HEK293 (cell line): ENCODE results near the gene SVIL.

Experiments used
- CTCF ChIA-PET: fragments of 350-600 bp; formaldehyde crosslinking; extraction: SDS; loops from one replicate; lab custom pipeline; 2021; ENCODE audit warnings: antibody characterized with exemption; lab: Yijun Ruan, JAX
- POLR2A ChIA-PET: fragments of 300-600 bp; formaldehyde crosslinking; extraction: SDS; loops from one replicate; lab custom pipeline; 2020; ENCODE audit warnings: antibody characterized with exemption, inconsistent platforms; lab: Yijun Ruan, JAX
- H3K27ac ChIP-seq: fragments of 200-500 bp; sonication (Bioruptor generic); 2 replicates; pipeline ENCODE4 v1.5.1; 2014; ENCODE audit warnings: low read depth, low read length, control low read depth, inconsistent platforms; ENCODE audit errors: extremely low read depth
- H3K36me3 ChIP-seq, 2 experiments: fragments of 200-500 bp in 1 of 2; sonication (Bioruptor generic) in 1 of 2; 1 replicate in 1 of 2; 2 replicates in 1 of 2; pipeline ENCODE4 v1.5.1; 2014 to 2017; ENCODE audit warnings: inconsistent platforms in 2 of 2, low read length in 2 of 2; ENCODE audit not compliant: control insufficient read depth in 2 of 2, insufficient read depth in 1 of 2
- H3K4me1 ChIP-seq: fragments of 200-500 bp; sonication (Bioruptor generic); 2 replicates; pipeline ENCODE4 v1.5.1; 2014; ENCODE audit warnings: mild to moderate bottlenecking, low read length, inconsistent platforms; ENCODE audit not compliant: control insufficient read depth, insufficient read depth
- H3K4me3 ChIP-seq: 2 replicates; pipeline ENCODE4 v1.5.1; 2011; ENCODE audit warnings: low read depth, mild to moderate bottlenecking, control low read depth, low read length, moderate library complexity
- H3K9me3 ChIP-seq: fragments of 200-500 bp; sonication (Bioruptor generic); 2 replicates; pipeline ENCODE4 v1.5.1; 2014; ENCODE audit warnings: low read depth, low read length, inconsistent platforms; ENCODE audit not compliant: control insufficient read depth, insufficient read depth
- GLIS2 ChIP-seq: fragments of 450-650 bp; formaldehyde crosslinking; IDR thresholded peaks from 2 replicates; pipeline ENCODE4 v1.5.1; 2016; ENCODE audit warnings: missing biosample characterization, missing genetic modification characterization
- KLF10 ChIP-seq: fragments of 450-650 bp; IDR thresholded peaks from 2 replicates; pipeline ENCODE4 v1.5.1; 2018; ENCODE audit warnings: missing biosample characterization, mild to moderate bottlenecking, missing genetic modification characterization
- SP2 ChIP-seq: fragments of 450-650 bp; formaldehyde crosslinking; IDR thresholded peaks from 2 replicates; pipeline ENCODE4 v1.5.1; 2016; ENCODE audit warnings: missing biosample characterization, missing genetic modification characterization
- WT1 ChIP-seq: fragments of 450-650 bp; formaldehyde crosslinking; IDR thresholded peaks from 2 replicates; pipeline ENCODE4 v1.5.1; 2016; ENCODE audit warnings: missing biosample characterization, missing genetic modification characterization
- ZBTB11 ChIP-seq: fragments of 450-650 bp; formaldehyde crosslinking; conservative IDR thresholded peaks from 2 replicates; pipeline ENCODE4 v1.5.1; 2016; ENCODE audit warnings: low read depth, missing biosample characterization, missing genetic modification characterization
- ZNF157 ChIP-seq: fragments of 450-650 bp; formaldehyde crosslinking; IDR thresholded peaks from 2 replicates; pipeline ENCODE4 v1.5.1; 2016; ENCODE audit warnings: missing biosample characterization, missing genetic modification characterization
- ZNF311 ChIP-seq: fragments of 450-650 bp; formaldehyde crosslinking; IDR thresholded peaks from 2 replicates; pipeline ENCODE4 v1.5.1; 2017; ENCODE audit warnings: missing biosample characterization, missing genetic modification characterization, borderline replicate concordance
- ZNF555 ChIP-seq: fragments of 450-650 bp; formaldehyde crosslinking; conservative IDR thresholded peaks from 2 replicates; pipeline ENCODE4 v1.5.1; 2017; ENCODE audit warnings: missing biosample characterization, mild to moderate bottlenecking, missing genetic modification characterization, inconsistent platforms
- ZNF660 ChIP-seq: fragments of 450-650 bp; IDR thresholded peaks from 2 replicates; pipeline ENCODE4 v1.5.1; 2018; ENCODE audit warnings: missing biosample characterization, mild to moderate bottlenecking, missing genetic modification characterization
- ZNF830 ChIP-seq: fragments of 450-650 bp; IDR thresholded peaks from 2 replicates; pipeline ENCODE4 v1.5.0; 2018; ENCODE audit warnings: missing biosample characterization, missing genetic modification characterization, low read depth, mild to moderate bottlenecking, moderate library complexity
- ZXDB ChIP-seq: fragments of 450-650 bp; formaldehyde crosslinking; IDR thresholded peaks from 2 replicates; pipeline ENCODE4 v1.5.1; 2016; ENCODE audit warnings: missing biosample characterization, missing genetic modification characterization
- TF ChIP-seq, protein P1 (sequence below): fragments of 450-650 bp; IDR thresholded peaks from 2 replicates; pipeline ENCODE4 v1.5.1; 2018; ENCODE audit warnings: missing biosample characterization, missing genetic modification characterization
- TF ChIP-seq, protein P2 (sequence below): fragments of 450-650 bp; formaldehyde crosslinking; IDR thresholded peaks from 2 replicates; pipeline ENCODE4 v1.5.1; 2016; ENCODE audit warnings: missing biosample characterization, missing genetic modification characterization
- TF ChIP-seq, protein P3 (sequence below): fragments of 450-650 bp; formaldehyde crosslinking; IDR thresholded peaks from 2 replicates; pipeline ENCODE4 v1.5.1; 2016; ENCODE audit warnings: missing biosample characterization, missing genetic modification characterization

The SVIL gene

DNA sequence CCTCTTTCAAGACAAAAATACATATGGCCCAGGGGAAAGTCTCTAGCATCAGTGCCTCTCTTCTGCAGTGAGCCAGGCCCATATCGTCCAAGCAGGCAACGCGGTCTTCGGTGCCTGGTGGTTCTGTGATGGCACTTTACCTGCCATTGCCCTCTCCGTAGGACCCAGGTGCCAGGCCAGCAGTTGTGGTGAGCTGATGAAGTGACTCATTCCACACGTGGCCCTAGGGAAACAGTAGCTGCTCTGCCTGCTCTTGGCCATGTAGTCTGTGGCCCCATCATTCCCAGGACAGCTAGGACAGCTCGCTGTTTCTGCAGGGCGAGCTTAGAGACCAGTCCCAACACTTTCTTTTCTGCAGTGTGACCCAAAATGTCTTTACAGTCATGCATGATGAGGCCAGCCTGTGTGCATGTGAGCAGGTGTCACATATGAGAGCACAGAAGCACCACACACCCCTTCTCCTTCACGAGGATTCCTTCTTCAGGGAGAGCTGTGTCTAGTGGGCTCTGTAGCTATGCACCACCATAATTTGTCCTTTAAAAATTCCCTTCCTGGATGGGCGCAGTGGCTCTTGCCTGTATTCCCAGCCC, 39.0 kb downstream of the SVIL start:
- ChIA-PET POLR2A (no interaction called here), CTCF (interaction anchor here (1.3 kb wide), 1 partner anchor 60 kb away, joined by 4 read pairs; no protein-coding TSS in a partner anchor)
- TF ChIP-seq, protein P1, sequence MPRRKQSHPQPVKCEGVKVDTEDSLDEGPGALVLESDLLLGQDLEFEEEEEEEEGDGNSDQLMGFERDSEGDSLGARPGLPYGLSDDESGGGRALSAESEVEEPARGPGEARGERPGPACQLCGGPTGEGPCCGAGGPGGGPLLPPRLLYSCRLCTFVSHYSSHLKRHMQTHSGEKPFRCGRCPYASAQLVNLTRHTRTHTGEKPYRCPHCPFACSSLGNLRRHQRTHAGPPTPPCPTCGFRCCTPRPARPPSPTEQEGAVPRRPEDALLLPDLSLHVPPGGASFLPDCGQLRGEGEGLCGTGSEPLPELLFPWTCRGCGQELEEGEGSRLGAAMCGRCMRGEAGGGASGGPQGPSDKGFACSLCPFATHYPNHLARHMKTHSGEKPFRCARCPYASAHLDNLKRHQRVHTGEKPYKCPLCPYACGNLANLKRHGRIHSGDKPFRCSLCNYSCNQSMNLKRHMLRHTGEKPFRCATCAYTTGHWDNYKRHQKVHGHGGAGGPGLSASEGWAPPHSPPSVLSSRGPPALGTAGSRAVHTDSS (tag by site-specific recombination) = no peak
- TF ChIP-seq ZNF830 (tag by site-specific recombination) = no peak
- TF ChIP-seq, protein P2, sequence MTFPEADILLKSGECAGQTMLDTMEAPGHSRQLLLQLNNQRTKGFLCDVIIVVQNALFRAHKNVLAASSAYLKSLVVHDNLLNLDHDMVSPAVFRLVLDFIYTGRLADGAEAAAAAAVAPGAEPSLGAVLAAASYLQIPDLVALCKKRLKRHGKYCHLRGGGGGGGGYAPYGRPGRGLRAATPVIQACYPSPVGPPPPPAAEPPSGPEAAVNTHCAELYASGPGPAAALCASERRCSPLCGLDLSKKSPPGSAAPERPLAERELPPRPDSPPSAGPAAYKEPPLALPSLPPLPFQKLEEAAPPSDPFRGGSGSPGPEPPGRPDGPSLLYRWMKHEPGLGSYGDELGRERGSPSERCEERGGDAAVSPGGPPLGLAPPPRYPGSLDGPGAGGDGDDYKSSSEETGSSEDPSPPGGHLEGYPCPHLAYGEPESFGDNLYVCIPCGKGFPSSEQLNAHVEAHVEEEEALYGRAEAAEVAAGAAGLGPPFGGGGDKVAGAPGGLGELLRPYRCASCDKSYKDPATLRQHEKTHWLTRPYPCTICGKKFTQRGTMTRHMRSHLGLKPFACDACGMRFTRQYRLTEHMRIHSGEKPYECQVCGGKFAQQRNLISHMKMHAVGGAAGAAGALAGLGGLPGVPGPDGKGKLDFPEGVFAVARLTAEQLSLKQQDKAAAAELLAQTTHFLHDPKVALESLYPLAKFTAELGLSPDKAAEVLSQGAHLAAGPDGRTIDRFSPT = no peak
- no peak for TF ChIP-seq WT1 (tag by site-specific recombination)
- TF ChIP-seq GLIS2 = no peak
- TF ChIP-seq SP2 (tag by site-specific recombination) = no peak
- Histone ChIP-seq H3K27ac (no peak overlapping the region), H3K4me1 (no peaks in the 10 kb centered on the region), H3K9me3 (no peaks in the 10 kb centered on the region), H3K4me3 (no peak overlapping the region), H3K36me3 (no peaks in the 10 kb centered on the region)

- Histone ChIP-seq H3K36me3 (no peaks in the 10 kb centered on the region), H3K27ac (no peak overlapping the region), H3K9me3 (no peaks in the 10 kb centered on the region), H3K4me1 (peaks cover 5% of the 10 kb centered on the region; the same call in 1 of the 2 replicates), H3K4me3 (no peak overlapping the region)
- CTCF ChIA-PET = interaction anchor here (1.3 kb wide), 1 partner anchor 60 kb away, joined by 4 read pairs; no protein-coding TSS in a partner anchor
- POLR2A ChIA-PET = interaction anchor here (0.6 kb wide), 1 partner anchor 40 kb away, joined by 3 read pairs; no protein-coding TSS in a partner anchor
- TF ChIP-seq SP2 (tag by site-specific recombination) = no peak
- TF ChIP-seq, protein P3, sequence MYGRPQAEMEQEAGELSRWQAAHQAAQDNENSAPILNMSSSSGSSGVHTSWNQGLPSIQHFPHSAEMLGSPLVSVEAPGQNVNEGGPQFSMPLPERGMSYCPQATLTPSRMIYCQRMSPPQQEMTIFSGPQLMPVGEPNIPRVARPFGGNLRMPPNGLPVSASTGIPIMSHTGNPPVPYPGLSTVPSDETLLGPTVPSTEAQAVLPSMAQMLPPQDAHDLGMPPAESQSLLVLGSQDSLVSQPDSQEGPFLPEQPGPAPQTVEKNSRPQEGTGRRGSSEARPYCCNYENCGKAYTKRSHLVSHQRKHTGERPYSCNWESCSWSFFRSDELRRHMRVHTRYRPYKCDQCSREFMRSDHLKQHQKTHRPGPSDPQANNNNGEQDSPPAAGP (tag by site-specific recombination) = no peak
- no peak for TF ChIP-seq ZBTB11 (tag by site-specific recombination)
- no peak for TF ChIP-seq ZNF555 (tag by site-specific recombination)
- no peak for TF ChIP-seq ZNF311 (tag by site-specific recombination)
- no peak for TF ChIP-seq KLF10 (tag by site-specific recombination)
- TF ChIP-seq ZNF157 (tag by site-specific recombination) = no peak
- TF ChIP-seq ZXDB (tag by site-specific recombination) = no peak
- no peak for TF ChIP-seq ZNF660 (tag by site-specific recombination)
These were observed 39.6 kb downstream of the SVIL start for GRCh38 chr10:29595146-29595545.
